WTC11 (cell line): Measurements from ENCODE around the gene PDAP1. TPM values are rescaled to one million over a fixed set of nuclear protein-coding genes. Genes with fewer than 3 reads are reported as not detected.

Source experiments
- ATF1 ChIP-seq: sonication (generic); formaldehyde crosslinking; IDR thresholded peaks from 2 replicates; pipeline ENCODE4 v1.8.1; 2023; ENCODE audit warnings: mild to moderate bottlenecking, moderate library complexity, missing genetic modification reagents
- CREB1 ChIP-seq: sonication (generic); formaldehyde crosslinking; IDR thresholded peaks from 2 replicates; pipeline ENCODE4 v1.8.0; 2023; ENCODE audit warnings: mild to moderate bottlenecking, missing genetic modification reagents
- ESRRA ChIP-seq: sonication (generic); formaldehyde crosslinking; IDR thresholded peaks from 2 replicates; pipeline ENCODE4 v1.8.1; 2022; ENCODE audit warnings: mild to moderate bottlenecking, missing genetic modification reagents, borderline replicate concordance
- FOXJ3 ChIP-seq: sonication (generic); formaldehyde crosslinking; IDR thresholded peaks from 2 replicates; pipeline ENCODE4 v1.9.0; 2021; ENCODE audit warnings: missing genetic modification reagents, mild to moderate bottlenecking, borderline replicate concordance
- FOXP1 ChIP-seq: sonication (generic); formaldehyde crosslinking; IDR thresholded peaks from 2 replicates; pipeline ENCODE4 v1.8.0; 2022; ENCODE audit warnings: missing genetic modification reagents, mild to moderate bottlenecking, moderate library complexity, borderline replicate concordance
- GRHL2 ChIP-seq: fragments of 250-450 bp; sonication (Bioruptor Pico); IDR thresholded peaks from 2 replicates; pipeline ENCODE4 v1.8.0; 2022; ENCODE audit warnings: mild to moderate bottlenecking, moderate library complexity; ENCODE audit not compliant: insufficient replicate concordance, severe bottlenecking
- GTF2I ChIP-seq: fragments of 250-450 bp; sonication (Bioruptor Pico); conservative IDR thresholded peaks from 2 replicates; pipeline ENCODE4 v1.4.0; 2021; ENCODE audit warnings: mild to moderate bottlenecking
- JAZF1 ChIP-seq: fragments of 250-450 bp; sonication (Bioruptor Pico); IDR thresholded peaks from 2 replicates; pipeline ENCODE4 v1.9.0; 2021; ENCODE audit warnings: moderate library complexity, mild to moderate bottlenecking, inconsistent platforms
- NFE2L1 ChIP-seq: sonication (generic); formaldehyde crosslinking; IDR thresholded peaks from 2 replicates; pipeline ENCODE4 v1.8.1; 2023; ENCODE audit warnings: missing genetic modification reagents
- NR1H2 ChIP-seq: sonication (generic); formaldehyde crosslinking; IDR thresholded peaks from 2 replicates; pipeline ENCODE4 v1.9.0; 2021; ENCODE audit warnings: mild to moderate bottlenecking, moderate library complexity, missing genetic modification reagents
- RELA ChIP-seq: sonication (generic); formaldehyde crosslinking; IDR thresholded peaks from 2 replicates; pipeline ENCODE4 v1.8.1; 2022; ENCODE audit warnings: missing genetic modification reagents, mild to moderate bottlenecking, borderline replicate concordance
- RORB ChIP-seq: fragments of 250-450 bp; sonication (Bioruptor Pico); IDR thresholded peaks from 2 replicates; pipeline ENCODE4 v1.9.0; 2021; ENCODE audit warnings: mild to moderate bottlenecking
- total RNA-seq: library from RNA; stranded (reverse); gene quantifications from 3 replicates; pipeline ENCODE4 v1.2.3, GENCODE V29; 2021
- TF ChIP-seq, protein P1 (sequence below): sonication (generic); formaldehyde crosslinking; IDR thresholded peaks from 2 replicates; pipeline ENCODE4 v1.8.1; 2023; ENCODE audit warnings: mild to moderate bottlenecking, missing genetic modification reagents, borderline replicate concordance
- TF ChIP-seq, protein P2 (sequence below): sonication (generic); formaldehyde crosslinking; IDR thresholded peaks from 2 replicates; pipeline ENCODE4 v1.8.0; 2022; ENCODE audit warnings: mild to moderate bottlenecking, missing genetic modification reagents
- TF ChIP-seq, protein P3 (sequence below): fragments of 250-450 bp; sonication (Bioruptor Pico); IDR thresholded peaks from 2 replicates; pipeline ENCODE4 v1.9.0; 2021; ENCODE audit warnings: mild to moderate bottlenecking
- TF ChIP-seq, protein P4 (sequence below): sonication (generic); formaldehyde crosslinking; IDR thresholded peaks from 2 replicates; pipeline ENCODE4 v1.8.1; 2022; ENCODE audit warnings: missing genetic modification reagents, borderline replicate concordance
- TF ChIP-seq, protein P5 (sequence below): sonication (generic); formaldehyde crosslinking; IDR thresholded peaks from 2 replicates; pipeline ENCODE4 v1.8.1; 2023; ENCODE audit warnings: mild to moderate bottlenecking, missing genetic modification reagents, moderate library complexity
- TF ChIP-seq, protein P6 (sequence below): sonication (generic); formaldehyde crosslinking; IDR thresholded peaks from 2 replicates; pipeline ENCODE4 v1.8.1; 2023; ENCODE audit warnings: mild to moderate bottlenecking, missing genetic modification reagents
- TF ChIP-seq, protein P7 (sequence below): sonication (generic); formaldehyde crosslinking; IDR thresholded peaks from 2 replicates; pipeline ENCODE4 v1.8.0; 2022; ENCODE audit warnings: mild to moderate bottlenecking, missing genetic modification reagents

Gene PDAP1
- total RNA-seq, 1 experiment from 2014 or later = 177 TPM

DNA sequence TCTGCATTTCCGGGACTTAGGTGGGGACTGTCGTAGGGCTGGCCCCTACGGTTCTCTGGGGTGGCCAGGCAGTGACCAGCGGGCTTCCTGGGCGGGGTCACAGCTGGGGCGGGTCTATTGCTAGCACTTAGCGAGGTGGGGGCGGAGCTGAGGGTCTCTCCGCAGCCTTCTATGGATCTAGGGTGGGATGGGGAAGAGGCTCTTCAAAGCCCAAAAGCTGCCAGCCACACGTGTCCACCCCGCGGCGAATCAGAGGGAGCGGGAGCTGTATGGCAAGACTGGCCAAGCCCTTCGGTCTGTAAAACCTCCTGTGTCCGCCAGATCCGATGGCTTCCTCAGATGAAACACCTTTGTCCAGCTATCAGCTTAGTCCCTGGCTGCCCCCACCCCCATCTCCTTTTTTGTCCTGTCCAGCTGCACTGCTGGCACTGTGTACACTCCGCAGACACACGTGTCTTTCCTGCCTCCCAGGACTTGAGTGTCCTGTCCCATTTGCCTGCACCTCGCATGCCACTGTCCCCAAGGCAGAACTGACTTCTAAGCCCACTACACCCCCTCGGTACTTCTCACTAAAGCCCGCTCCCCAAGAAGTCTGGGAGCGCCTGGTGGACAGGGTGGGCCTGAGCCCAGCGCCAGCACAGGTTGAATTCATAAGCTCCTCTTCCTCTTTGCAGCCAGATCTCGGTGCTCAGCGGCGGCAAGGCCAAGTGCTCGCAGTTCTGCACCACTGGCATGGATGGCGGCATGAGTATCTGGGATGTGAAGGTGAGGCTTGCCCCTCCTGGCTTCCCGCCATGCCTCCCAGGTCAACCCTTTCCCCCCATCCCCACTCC is 14.8 kb downstream of the PDAP1 start (continued):
- TF ChIP-seq, protein P1, sequence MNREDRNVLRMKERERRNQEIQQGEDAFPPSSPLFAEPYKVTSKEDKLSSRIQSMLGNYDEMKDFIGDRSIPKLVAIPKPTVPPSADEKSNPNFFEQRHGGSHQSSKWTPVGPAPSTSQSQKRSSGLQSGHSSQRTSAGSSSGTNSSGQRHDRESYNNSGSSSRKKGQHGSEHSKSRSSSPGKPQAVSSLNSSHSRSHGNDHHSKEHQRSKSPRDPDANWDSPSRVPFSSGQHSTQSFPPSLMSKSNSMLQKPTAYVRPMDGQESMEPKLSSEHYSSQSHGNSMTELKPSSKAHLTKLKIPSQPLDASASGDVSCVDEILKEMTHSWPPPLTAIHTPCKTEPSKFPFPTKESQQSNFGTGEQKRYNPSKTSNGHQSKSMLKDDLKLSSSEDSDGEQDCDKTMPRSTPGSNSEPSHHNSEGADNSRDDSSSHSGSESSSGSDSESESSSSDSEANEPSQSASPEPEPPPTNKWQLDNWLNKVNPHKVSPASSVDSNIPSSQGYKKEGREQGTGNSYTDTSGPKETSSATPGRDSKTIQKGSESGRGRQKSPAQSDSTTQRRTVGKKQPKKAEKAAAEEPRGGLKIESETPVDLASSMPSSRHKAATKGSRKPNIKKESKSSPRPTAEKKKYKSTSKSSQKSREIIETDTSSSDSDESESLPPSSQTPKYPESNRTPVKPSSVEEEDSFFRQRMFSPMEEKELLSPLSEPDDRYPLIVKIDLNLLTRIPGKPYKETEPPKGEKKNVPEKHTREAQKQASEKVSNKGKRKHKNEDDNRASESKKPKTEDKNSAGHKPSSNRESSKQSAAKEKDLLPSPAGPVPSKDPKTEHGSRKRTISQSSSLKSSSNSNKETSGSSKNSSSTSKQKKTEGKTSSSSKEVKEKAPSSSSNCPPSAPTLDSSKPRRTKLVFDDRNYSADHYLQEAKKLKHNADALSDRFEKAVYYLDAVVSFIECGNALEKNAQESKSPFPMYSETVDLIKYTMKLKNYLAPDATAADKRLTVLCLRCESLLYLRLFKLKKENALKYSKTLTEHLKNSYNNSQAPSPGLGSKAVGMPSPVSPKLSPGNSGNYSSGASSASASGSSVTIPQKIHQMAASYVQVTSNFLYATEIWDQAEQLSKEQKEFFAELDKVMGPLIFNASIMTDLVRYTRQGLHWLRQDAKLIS (CRISPR knock-in tag) = no peak
- TF ChIP-seq FOXP1 (CRISPR knock-in tag) (no peak), NR1H2 (CRISPR knock-in tag) (no peak), GTF2I (CRISPR knock-in tag) (no peak), RORB (no peak), GRHL2 (CRISPR knock-in tag) (no peak), FOXJ3 (no peak), RELA (CRISPR knock-in tag) (no peak), JAZF1 (CRISPR knock-in tag) (no peak), CREB1 (CRISPR knock-in tag) (no peak), NFE2L1 (no peak), ATF1 (CRISPR knock-in tag) (no peak), ESRRA (CRISPR knock-in tag) (0 out of 2 replicates have a peak, but pooled peaks have one; percentile 53)
- TF ChIP-seq, protein P2, sequence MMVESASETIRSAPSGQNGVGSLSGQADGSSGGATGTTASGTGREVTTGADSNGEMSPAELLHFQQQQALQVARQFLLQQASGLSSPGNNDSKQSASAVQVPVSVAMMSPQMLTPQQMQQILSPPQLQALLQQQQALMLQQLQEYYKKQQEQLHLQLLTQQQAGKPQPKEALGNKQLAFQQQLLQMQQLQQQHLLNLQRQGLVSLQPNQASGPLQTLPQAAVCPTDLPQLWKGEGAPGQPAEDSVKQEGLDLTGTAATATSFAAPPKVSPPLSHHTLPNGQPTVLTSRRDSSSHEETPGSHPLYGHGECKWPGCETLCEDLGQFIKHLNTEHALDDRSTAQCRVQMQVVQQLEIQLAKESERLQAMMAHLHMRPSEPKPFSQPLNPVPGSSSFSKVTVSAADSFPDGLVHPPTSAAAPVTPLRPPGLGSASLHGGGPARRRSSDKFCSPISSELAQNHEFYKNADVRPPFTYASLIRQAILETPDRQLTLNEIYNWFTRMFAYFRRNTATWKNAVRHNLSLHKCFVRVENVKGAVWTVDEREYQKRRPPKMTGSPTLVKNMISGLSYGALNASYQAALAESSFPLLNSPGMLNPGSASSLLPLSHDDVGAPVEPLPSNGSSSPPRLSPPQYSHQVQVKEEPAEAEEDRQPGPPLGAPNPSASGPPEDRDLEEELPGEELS = no peak
- TF ChIP-seq, protein P3, sequence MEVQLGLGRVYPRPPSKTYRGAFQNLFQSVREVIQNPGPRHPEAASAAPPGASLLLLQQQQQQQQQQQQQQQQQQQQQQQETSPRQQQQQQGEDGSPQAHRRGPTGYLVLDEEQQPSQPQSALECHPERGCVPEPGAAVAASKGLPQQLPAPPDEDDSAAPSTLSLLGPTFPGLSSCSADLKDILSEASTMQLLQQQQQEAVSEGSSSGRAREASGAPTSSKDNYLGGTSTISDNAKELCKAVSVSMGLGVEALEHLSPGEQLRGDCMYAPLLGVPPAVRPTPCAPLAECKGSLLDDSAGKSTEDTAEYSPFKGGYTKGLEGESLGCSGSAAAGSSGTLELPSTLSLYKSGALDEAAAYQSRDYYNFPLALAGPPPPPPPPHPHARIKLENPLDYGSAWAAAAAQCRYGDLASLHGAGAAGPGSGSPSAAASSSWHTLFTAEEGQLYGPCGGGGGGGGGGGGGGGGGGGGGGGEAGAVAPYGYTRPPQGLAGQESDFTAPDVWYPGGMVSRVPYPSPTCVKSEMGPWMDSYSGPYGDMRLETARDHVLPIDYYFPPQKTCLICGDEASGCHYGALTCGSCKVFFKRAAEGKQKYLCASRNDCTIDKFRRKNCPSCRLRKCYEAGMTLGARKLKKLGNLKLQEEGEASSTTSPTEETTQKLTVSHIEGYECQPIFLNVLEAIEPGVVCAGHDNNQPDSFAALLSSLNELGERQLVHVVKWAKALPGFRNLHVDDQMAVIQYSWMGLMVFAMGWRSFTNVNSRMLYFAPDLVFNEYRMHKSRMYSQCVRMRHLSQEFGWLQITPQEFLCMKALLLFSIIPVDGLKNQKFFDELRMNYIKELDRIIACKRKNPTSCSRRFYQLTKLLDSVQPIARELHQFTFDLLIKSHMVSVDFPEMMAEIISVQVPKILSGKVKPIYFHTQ (CRISPR knock-in tag) = 0 out of 2 replicates have a peak, but pooled peaks have one; percentile 8
- TF ChIP-seq, protein P4, sequence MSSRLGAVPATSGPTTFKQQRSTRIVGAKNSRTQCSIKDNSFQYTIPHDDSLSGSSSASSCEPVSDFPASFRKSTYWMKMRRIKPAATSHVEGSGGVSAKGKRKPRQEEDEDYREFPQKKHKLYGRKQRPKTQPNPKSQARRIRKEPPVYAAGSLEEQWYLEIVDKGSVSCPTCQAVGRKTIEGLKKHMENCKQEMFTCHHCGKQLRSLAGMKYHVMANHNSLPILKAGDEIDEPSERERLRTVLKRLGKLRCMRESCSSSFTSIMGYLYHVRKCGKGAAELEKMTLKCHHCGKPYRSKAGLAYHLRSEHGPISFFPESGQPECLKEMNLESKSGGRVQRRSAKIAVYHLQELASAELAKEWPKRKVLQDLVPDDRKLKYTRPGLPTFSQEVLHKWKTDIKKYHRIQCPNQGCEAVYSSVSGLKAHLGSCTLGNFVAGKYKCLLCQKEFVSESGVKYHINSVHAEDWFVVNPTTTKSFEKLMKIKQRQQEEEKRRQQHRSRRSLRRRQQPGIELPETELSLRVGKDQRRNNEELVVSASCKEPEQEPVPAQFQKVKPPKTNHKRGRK (CRISPR knock-in tag) = no peak
- TF ChIP-seq, protein P5, sequence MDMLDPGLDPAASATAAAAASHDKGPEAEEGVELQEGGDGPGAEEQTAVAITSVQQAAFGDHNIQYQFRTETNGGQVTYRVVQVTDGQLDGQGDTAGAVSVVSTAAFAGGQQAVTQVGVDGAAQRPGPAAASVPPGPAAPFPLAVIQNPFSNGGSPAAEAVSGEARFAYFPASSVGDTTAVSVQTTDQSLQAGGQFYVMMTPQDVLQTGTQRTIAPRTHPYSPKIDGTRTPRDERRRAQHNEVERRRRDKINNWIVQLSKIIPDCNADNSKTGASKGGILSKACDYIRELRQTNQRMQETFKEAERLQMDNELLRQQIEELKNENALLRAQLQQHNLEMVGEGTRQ (CRISPR knock-in tag) = peak; percentile 78
- TF ChIP-seq, protein P6, sequence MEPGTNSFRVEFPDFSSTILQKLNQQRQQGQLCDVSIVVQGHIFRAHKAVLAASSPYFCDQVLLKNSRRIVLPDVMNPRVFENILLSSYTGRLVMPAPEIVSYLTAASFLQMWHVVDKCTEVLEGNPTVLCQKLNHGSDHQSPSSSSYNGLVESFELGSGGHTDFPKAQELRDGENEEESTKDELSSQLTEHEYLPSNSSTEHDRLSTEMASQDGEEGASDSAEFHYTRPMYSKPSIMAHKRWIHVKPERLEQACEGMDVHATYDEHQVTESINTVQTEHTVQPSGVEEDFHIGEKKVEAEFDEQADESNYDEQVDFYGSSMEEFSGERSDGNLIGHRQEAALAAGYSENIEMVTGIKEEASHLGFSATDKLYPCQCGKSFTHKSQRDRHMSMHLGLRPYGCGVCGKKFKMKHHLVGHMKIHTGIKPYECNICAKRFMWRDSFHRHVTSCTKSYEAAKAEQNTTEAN (CRISPR knock-in tag) = no peak
- TF ChIP-seq, protein P7, sequence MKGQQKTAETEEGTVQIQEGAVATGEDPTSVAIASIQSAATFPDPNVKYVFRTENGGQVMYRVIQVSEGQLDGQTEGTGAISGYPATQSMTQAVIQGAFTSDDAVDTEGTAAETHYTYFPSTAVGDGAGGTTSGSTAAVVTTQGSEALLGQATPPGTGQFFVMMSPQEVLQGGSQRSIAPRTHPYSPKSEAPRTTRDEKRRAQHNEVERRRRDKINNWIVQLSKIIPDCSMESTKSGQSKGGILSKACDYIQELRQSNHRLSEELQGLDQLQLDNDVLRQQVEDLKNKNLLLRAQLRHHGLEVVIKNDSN (CRISPR knock-in tag) = peak; percentile 80
